ENCODE results near the gene APLNR.
A peak's percentile ranks its signal among the peaks of the same experiment; 100 is the strongest.
"Not testable (repeated sequence)": the region's sequence is repeated elsewhere in the genome, so short reads cannot be mapped to it uniquely, and the experiment has no call there.

The APLNR gene

DNA sequence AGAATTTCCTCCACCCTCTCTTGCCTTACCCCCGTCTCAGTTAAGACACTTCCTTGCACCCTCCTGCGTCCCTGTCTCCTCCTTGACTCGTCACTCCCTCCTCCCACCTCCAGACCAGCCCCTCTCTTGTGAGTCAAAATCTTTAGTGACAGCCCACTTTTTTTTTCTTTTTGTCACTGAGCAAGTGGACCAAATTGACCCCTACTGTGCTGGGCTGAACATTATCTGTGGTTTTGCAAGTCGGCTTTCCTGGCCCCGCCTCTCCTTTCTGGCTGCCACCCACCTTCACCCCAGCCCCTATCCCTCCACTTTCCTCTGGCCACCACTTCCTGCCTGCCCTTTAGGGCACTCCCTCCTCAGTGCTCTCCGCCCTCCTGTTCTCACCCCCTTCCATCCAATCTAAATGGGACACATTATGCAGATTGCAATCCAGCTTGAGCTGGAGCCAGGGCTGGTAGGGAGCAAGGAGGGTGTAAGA, at the start of gene APLNR:
TSS of gene APLNR (minus strand) at position 47 of the 478 bp plus-strand sequence. CDS start 246 bp downstream, outside the sequence.
- no peak for DNase-seq

DNA sequence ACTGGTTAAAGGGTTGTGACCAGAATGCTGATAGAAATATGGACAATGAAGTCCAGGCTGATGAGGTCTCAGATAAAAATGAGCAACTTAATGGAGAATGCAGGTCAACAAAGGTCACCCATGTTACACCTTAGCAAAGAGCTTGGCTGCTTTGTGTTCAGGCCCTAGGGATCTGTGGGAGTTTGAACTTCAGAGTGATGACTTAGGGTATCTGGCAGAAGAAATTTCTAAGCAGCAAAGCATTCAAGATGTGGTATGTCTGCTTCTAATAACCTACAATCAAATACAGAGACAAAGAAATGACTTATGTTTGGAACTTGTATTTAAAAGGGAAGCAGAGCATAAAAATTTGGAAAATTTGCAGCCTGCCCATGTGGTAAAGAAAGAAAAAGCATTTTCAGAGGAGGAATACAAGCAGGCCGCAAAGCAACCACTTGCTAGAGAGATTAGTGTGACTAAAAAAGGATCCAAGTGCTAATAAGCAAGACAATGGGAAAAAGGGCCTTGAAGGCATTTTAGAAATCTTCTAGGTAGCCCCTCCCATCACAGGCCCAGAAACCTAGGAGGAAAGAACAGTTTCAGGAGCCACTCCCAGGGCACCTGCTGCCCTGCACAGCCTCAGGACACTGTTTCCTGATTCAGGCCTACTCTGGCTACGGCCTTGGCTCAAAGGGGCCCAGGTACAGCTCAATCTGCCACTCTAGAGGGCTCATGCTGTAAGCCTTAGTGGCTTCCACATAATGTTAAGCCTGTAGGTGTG, 46.4 kb upstream of the APLNR start:
- DNase-seq: no peak

DNA sequence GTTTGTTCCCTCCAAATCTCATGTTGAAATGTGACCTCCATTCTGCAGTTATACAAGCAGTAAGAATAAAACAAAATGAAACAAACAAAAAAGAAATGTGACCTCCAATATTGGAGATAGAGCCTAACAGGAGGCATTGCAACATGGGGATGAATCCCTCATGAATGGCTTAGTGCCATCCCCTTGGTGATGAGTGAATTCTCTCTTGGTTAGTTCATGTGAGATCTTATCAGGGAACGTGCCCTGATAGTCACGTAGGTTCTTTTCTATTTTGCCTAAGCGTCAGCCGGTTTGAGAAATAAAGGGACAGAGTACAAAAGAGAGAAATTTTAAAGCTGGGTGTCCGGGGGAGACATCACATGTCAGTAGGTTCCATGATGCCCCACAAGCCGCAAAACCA, 44.5 kb upstream of the APLNR start:
- not testable (repeated sequence) for DNase-seq

DNA sequence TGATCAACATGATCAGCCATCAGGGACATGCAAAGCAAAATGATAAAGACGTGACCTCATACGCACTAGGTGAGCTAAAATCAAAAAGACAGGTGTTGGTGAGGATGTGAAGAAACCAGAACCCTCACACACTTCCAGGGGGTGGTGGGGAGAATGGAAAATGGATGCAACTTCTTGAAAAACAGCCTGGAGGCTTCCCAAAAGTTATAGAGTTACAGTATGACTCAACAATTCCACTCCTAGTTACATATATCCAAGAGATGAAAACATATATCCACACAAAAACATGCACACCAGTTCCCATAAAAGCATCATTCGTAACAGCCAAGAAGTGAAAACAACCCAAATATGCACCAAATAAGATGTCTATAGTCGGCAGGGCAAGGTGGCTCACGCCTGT, 42.1 kb upstream of the APLNR start:
- no peak for DNase-seq

DNA sequence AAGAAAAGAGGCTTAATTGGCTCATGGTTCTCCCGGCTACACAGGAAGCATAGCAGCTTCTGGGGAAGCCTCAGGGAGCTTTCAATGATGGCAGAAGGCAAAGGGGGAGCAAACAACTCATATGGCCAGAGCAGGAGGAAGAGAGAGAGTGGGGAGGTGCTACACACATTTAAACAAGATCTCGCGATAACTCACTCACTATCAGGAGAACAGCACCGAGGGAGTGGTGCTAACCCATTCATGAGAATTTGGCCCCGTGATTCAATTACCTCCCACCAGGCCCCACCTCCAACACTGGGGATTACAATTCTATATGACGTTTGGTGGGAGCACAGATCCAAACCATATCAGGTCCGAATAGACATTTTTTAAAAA, 41.7 kb upstream of the APLNR start:
- no peak for DNase-seq

DNA sequence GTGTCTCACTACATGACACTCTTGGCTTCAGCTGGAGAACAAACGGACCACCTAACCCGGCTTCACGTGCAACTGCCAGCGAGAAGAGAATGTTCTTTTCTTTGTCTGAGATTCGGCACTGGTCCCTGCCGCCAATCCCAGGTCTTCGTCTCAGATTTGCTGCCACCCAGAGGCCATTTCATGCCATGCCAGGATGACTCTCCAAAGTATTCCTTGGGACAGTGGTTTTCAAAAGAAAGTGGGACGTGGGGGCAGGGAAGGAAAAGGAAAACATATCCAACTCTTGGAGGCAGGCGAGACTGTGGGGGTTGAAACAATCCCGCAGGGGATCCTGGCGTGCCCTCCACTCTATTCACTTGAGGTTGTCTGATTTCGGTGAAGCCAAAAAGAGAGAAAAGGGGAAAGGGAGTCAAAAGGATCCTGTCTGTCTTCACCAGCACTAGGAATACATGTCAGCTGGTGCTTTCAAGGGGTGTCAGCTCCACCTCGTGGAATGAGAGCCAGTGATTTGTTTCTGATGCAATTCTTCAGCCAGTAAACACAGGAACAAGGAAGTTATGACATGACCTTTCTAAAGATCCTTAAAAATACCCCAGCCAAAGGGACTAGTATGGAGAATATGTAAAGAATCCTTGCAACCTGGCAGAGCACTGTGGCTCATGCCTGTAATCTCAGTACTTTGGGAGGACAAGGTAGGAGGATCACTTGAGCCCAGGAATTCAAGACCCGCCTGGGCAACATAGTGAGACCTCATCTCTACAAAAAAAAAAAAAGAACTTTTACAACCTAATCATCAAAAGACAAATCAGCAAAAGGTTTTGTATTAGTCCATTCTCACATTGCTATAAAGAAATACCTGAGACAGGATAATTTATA, 41.0 kb upstream of the APLNR start:
- DNase-seq: peak; percentile 77

DNA sequence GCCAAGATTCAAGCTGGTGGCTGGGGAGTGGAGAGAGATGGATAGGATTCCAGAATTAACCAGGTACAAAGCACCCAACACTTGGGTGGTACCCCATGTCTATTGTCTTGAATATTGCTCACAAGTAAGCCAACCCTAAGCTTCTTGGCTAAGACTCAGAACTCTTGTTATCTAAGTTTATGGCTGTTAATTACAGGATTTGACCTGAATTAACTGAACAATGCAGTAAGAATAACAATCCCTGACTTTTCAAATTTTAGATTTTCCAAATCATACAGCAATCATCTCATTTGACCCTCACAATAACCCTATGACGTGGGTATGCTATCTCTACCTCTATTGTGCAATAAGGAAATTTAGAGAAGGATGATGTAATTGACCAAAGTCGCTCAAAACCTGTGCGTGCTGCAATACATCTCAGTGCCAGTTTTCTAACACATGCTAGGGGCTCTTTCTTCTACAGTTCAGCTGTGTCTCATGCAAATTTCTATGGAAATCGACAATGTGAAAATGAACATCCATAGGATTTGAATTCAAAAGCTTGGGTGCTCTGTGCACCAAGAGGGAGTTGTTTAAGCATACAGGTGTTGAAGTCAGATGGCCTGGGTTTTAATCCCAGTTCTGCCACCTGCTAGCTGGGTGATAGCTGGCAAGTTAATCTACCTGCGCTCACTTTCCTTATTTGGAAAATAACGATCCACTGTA, 40.1 kb upstream of the APLNR start:
- DNase-seq: no peak

DNA sequence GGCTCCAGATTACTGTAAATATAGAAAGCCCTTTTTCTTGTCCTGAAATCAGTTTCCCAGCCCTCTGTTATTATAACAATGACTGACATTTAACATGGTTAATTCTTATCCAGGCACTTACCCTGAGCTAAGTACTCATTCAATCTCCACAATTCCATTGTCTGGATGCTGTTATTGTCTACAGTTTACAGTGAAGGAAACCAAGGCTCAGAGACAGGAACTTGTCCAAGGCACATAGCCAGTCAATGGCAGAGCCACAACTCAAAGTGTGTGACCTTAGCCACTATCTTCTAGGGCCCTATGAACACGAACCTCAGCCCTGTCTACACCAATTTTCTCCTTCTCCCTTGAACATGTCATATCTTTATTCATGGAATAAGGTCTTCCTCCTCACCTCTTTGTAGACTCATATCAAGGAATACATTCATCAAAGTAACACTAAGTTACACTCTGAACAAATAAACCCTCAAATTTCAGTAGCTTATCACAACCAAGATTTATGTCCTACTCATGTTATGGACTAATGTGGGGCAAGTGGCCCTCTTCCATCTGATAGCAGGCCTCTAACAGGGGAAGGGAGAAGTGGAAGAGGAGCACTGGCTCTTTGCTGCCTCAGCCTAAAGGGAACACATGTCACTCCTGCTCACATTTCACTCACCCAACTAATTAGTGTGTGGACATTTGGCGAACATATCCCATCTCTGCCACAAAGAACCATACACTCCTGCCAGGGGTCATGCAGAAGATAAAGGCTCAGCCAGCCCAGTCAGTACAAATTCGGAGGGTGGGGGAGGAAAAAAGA, 39.3 kb upstream of the APLNR start:
- no peak for DNase-seq

DNA sequence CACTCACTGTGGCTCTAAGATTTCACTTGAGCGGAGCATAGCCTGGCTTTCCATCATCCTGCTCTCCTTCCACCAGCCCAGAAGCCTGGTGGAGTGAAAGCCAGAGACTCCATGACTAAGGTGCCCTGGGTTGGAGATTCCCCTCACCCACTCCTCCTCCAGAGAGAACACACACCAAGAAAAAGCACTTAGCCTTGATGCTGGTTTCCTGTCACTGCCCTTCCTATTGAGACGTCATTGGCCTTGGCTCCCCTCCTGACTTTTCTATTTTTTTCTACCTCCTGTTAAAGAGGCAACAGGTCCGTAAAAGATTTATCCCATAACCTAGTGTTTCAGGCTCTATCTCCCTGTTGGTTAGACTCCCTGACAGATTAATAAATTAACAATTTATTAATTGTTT, 38.5 kb upstream of the APLNR start:
- DNase-seq: no peak

DNA sequence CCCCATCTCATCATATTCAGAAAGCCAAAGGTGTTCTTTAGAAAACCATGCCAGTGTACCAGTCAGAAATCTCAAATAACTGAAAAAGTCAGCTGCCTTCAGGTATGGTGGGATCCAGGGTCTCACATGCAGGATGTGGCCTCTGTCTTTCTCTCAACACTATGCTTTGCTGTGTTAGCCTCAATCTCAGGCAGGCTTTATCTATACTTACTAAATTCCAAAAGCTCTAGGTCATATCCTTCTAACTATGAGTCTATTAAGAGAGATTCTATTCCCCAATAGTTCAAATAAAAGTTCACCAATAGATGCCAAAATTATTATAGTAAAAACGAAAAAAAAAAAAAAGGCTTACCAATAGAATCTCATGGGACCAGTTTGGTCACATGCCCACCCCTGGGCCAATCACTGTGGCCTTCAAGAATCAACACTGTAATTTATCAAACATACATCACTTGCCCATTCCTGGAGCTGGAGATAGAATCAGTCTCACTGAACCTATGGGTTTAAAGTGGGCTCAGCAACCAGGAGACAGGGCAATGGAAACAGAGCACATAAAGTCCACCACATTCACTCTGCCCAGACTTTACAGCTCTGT, 38.0 kb upstream of the APLNR start:
- DNase-seq: no peak

DNA sequence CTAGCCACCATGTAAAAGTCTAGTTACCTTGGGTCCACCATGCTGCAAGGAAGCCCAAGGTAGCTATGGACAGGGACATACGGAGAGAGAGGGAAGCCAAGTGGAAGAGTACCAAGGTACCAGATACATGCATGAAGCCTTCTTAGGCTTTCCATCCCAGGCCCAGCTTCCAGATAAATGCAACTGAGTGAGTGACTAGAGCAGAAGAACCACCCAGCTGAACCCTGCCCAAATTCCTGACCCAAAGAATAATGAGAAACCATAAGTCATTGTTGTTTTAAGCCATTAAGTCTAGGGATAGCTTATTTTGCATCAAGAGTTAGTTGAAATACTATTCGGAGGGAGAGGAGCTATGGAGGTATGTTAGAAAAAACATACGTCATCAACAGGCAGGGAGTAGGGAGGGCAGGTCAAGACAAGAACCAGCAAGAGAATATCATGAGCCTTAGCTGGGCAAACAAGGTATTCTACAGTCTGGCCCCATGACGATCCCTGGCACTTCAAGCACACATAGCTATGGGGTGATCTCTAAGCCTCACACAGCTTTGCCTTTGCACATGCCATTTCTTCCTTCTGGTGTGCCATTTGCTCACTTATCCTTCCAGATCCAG, 36.5 kb upstream of the APLNR start:
- DNase-seq: no peak

DNA sequence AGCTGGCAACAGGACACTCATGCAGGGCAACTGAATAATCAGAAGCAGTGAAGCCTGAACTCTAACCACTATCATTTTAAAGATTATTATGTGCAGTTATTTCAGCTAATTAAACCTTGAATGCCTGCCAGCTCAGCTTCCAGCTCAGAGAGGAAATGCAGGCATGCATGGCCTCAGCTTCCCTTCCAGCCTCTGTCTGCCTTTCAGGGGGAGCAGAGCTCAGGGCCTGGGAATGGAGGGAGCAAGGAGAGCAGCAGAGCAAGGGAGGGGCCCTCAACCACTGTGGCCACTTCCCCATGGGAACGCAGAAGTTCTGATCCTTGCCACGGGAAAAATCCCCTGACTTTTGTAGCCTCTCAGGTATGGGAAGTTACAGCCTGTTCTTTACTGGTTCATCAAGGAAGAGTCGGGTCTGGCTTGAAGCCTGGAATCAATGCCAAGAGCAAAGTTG, 32.5 kb upstream of the APLNR start:
- DNase-seq: no peak

DNA sequence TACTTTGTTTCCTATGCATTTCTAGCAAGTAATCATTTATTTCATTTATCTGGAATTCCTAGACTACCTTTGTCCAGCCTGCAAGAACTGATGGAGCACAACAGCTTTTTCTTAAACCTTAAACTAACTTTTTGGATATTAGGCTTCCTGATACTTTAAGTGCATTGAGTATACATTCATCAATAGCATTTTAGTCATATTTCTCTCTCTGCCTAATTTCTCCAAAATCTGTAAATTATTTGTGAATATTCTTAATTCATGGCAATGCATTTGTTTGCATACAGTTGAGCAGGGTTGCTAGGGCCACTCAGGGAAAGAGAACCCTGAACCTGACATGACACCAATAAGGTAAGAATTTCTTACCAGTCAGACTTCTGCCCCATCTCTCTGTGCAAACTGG, 29.1 kb upstream of the APLNR start:
- no peak for DNase-seq

DNA sequence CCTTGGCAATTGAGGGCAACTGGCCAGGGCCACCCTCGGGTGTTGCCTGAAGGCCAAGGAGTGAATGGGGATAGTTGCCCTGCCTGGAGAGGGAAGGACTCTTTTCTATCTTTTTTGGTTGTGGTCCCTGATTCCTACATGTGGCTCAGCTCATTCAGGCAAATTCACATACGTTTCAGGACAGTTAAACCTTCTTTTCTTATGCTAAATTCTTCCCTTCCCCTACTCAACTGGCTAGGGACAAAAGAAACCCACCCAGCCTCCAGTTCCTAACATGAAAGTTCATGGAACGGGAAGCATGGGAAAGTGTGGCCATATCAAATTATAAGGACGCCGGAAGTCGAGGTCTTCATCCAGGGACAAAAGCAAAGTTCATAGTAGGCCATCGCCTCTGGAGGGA, 26.3 kb upstream of the APLNR start:
- no peak for DNase-seq

DNA sequence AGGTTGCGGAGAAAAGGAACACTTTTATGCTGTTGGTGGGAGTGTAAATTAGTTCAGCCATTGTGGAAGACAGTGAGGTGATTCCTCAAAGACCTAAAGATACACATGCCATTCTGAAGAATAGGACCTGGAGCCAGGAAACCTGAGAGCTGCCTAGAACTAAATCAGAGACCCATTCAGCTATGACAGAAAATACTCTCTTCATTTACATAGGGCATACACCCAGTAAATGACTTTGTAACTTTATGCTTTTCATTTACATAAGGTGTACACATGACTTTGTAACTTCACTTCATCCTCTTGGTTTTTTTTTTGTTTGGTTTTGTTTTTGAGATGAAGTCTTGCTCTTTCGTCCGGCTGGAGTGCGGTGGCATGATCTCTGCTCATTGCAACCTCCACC, 25.1 kb upstream of the APLNR start:
- DNase-seq: no peak

DNA sequence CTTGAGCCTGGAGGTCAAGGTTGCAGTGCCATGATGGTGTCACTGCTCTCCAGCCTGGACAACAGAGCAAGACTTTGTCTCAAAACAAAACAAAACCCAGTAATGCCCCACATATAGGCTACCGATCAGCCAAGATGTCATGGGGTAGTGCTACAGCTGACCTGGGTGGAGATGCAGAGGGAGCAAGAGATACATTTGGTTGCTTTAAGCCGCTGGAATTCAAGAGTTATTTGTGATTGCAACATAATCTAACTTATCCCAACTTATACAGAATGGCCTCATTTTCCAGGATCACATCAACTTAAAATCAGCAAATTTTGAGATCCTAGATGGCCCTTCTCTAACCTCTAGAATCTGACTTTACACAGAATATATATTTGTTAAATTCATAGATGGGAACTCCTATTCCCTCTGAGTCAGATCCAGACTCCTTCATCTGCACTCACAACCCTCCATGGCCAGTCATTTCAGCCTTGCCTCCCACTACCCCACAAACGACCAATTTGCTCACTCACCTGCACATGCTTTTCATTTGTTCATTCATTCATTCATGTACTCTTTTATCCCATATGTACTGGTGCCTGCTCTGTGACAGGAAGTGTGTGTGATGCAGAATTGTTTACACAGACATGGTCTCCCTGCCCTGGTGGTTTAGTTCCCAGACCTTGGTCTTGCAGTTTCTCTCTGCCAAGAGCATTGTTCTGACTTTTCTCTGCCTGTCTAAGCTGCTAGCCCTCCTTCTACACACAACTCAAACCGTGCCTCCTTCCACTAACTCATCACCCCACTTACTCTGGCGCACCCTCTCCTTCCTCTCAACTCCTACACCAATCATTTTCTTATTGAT, 24.1 kb upstream of the APLNR start:
- DNase-seq: no peak

DNA sequence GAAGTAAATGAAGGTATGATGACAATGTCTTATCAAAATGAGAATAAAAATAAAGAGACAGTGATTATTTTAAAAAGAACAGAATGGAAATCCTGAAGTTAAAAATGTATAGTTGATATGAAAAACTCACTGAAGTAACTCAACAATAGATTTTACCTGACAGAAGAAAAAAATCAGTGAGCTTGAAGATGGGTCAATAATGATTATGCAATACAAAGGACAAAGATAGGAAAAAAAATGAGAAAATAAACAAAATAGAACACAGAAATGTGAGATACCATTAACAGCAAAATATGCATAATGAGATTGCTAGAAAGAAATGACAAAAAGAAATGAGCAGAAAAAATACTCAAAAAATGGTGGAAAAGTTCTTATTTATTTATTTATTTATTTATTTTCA, 19.1 kb upstream of the APLNR start:
- no peak for DNase-seq

DNA sequence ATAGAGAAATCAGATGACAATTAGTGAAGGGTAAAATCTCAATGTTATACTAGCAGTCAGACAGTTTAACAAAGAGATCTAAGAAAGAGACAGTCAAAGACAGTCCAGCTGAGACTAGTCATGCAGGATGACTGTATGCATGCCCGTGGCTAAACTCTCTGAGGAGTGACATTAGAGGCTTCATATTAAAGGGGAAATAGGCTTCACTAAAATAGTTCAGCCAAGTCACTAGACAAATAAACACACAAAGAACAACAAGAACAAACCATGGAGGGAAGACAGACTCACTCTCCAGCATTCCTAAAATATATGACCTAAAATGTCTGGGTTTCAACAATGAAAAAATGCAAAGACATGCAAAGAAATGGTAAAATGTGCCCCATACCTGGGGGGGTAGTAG, 18.6 kb upstream of the APLNR start:
- DNase-seq: no peak

DNA sequence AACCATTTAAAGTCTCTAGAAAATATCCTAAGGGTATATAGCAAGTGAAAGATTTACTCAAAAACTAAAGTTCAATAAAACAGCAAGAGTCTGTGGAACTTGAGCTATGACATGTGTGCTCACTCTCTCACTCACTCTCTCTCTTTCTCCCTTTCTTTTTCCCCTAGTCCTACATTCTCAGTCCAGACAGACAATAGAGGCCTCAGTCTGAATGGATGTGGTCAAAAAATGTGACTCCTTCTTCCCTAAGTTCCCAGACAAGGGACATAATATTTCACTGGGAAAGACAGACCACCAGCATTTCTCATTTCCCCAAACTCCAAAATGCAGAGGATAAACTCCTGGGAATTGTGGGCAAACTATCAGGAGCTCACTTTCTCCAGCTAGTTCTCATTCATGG, 17.6 kb upstream of the APLNR start:
- no peak for DNase-seq

DNA sequence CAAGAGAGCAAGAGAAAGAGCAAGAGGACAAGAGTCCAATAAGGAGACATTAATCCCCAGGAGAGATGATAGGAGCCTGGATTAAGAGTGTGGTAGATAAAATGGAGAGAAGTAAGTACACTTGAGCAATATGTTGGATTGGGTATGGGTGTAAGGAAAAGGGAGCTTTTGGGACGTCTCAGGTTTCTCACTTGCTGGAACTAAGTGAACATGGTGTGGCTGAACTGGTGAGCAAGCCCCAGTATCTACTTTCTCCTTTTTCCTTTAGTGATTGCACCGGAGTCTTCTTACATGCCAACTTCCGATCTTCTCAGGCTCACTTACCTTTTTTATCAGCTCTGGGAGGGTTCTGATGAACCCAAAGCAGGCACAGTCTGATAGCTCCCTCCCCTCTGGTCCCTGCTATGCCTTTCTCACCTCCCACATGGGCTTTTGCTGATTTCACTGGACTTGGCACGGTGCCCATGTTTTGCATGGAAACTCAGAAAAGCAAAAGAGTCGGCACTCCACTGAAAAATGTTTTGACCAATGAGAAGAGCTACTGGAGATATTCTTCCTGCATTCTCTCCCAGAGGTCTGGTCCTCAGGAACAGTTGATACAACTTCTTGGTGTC, 14.5 kb upstream of the APLNR start:
- DNase-seq: no peak
